Middle frontal gyrus (tissue), 1 donor: ENCODE results near the gene TIMM23.
"Not testable (repeated sequence)": the region's sequence is repeated elsewhere in the genome, so short reads cannot be mapped to it uniquely, and the experiment has no call there.

Source experiments
- DNase-seq: peaks from one replicate; pipeline ENCODE4 v3.0.0-alpha.2; 2015; ENCODE audit warnings: low spot score; ENCODE audit errors: extremely low spot score

The TIMM23 gene

DNA sequence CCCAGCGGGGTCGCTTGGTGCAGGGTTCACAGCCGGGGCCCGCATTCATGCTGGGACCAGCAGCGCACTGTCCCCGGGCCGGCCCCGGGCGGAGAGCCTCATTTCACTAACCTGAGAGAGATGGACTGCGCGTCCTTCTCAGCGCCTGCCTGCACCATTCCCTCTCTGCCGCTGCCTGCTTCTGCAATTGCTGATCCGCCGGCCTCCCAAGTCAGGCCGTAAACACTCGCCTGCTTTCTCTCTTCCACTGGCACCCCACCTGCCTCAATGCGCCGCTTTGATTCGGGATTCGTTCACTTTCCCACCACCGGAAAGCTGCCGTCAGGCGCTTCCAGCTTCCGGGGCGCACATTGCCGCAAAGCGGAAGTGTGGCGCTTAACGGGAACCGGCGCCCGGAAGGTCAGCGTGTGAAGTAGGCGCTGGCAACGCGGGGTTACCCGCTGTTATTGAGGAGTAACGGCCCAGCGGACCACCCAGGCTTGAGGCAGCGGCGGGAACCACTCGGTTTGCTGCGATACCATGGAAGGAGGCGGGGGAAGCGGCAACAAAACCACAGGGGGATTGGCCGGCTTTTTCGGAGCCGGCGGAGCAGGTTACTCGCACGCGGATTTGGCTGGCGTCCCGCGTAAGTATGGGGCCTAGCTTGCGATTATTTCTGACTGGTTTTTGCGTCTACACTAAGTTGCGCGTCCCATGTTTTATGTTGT, at the start of gene TIMM23:
TIMM23 (plus strand) TSS at position 384 of the 707 bp plus-strand sequence; CDS start at position 520, 136 bp downstream.
- peak; percentile 82 for DNase-seq

GRCh38 chr10:45926790-45927189, 45.5 kb upstream of the TIMM23 start:
- not testable (repeated sequence) for DNase-seq

DNA sequence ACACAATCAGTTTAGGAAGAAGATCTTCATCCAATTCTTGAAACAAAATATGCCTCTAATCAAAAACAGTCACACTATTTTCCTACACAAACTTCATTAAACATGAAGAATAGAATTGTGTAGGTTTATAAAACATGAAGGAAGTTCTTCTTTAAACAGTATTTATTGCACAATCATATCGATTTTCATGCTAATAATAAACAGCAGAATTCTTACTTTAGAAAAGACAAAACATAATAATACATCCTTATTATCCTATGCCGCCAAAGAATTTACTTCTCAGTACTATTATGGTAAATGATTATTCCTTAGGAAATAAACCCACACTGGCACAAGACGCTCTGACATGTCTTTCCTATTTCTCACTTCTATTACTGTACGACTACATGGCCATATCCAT, 41.0 kb upstream of the TIMM23 start:
- DNase-seq = not testable (repeated sequence)

- not testable (repeated sequence) for DNase-seq
These were observed 37.5 kb upstream of the TIMM23 start for GRCh38 chr10:45934788-45935187.

GRCh38 chr10:45939176-45939697, 33.1 kb upstream of the TIMM23 start:
- DNase-seq = not testable (repeated sequence)

- DNase-seq = not testable (repeated sequence)
These were observed 31.1 kb upstream of the TIMM23 start for GRCh38 chr10:45941196-45941595.

GRCh38 chr10:45945476-45945875, 26.8 kb upstream of the TIMM23 start:
- DNase-seq = not testable (repeated sequence)

GRCh38 chr10:45947363-45947762, 24.9 kb upstream of the TIMM23 start:
- DNase-seq = not testable (repeated sequence)

DNA sequence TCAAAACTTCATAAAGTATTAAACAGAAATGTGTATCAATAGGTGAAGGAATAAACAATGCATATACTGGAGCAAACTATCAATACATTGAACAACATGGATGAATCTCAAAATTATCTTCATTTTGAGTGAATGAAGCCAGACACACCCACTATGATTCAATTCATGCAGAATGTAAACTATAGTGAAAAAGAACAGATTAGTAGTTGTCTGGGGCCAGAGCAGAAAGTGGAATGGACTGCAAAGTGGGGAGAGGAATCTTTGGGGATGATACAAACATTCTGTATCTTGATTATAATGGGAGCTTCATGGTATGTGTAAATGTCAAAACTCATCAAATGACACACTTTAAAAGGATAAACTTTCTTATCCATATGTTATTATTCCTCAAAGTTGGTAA, 23.5 kb upstream of the TIMM23 start:
- not testable (repeated sequence) for DNase-seq

GRCh38 chr10:45954367-45954766, 17.9 kb upstream of the TIMM23 start:
- DNase-seq = not testable (repeated sequence)

DNA sequence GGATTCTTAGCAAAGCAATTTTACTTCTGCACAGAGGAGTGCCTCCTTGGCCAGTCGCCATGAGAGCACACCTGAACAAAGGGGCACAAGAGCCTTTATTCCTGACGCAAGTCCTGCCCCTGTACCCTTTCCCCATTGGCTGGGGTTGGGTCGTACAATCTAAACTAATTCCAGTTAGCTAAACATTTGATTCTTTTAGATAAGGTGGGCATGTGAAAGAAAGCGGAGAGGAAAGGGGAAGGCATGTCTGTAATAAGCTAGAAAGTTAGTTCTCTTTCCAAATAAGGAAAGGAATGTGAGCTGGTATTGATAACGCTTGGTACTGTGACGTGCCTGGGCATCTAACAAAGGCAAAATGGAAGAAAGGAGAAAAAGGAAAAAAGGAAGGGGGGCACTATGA, 15.7 kb upstream of the TIMM23 start:
- DNase-seq = not testable (repeated sequence)

DNA sequence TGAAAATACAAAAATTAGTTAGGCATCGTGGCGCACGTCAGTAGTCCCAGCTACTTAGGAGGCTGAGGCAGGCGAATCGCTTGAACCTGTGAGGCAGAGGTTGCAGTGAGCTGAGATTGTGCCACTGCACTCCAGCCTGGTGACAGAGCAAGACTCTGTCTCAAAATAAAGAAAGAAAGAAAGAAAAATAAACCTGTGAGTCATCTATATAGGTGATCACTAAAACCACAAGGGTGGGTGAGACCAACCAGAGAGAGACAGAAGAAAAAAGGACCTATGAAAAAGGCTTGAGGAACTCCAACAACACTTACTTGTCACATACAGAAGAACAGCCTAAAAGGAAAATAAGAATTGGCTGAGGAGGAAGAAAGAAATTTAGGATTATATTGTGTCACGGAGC, 14.4 kb upstream of the TIMM23 start:
- DNase-seq = not testable (repeated sequence)

GRCh38 chr10:45962686-45963452, 9.4 kb upstream of the TIMM23 start:
- not testable (repeated sequence) for DNase-seq

DNA sequence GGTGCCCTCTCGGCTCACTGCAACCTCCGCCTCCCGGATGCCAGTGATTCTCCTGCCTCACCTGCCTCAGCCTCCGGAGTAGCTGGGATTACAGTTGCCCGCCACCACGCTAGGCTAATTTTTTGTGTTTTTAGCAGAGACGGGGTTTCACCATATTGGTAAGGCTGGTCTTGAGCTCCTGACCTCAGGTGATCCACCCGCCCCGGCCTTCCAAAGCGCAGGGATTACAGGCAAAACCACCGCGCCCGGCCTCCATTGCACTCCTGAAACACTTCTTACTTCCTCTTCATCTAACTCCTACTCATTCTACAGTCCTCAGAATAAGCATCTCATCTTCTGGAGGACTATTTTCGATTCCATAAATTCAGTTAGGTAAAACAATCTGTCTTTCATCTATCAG, 1.3 kb upstream of the TIMM23 start:
- DNase-seq = not testable (repeated sequence)

DNA sequence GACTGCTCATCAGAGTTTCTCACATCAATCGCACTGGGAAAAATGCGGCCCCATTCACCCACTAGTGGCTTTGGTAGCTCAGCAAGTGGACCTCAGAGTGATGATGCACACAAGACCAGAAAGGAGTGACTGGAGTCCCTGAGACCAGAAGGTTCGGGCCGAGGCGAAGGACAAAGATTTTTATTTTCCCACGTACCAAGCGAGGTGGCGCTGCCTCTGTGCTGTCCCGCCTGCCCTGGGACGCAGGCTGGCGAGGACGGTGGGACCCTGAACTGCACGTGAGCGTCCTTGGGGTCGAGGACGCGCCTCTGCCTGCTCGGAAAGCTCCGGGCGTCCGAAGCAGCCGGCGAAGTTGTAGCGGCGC, 565 bp upstream of the TIMM23 start:
- DNase-seq = not testable (repeated sequence)

GRCh38 chr10:45972813-45973169, 502 bp downstream of the TIMM23 start:
- DNase-seq = not testable (repeated sequence)

- DNase-seq = not testable (repeated sequence)
These were observed 1.8 kb downstream of the TIMM23 start for GRCh38 chr10:45974041-45974440.

- not testable (repeated sequence) for DNase-seq
These were observed 6.3 kb downstream of the TIMM23 start for GRCh38 chr10:45978554-45978953.

DNA sequence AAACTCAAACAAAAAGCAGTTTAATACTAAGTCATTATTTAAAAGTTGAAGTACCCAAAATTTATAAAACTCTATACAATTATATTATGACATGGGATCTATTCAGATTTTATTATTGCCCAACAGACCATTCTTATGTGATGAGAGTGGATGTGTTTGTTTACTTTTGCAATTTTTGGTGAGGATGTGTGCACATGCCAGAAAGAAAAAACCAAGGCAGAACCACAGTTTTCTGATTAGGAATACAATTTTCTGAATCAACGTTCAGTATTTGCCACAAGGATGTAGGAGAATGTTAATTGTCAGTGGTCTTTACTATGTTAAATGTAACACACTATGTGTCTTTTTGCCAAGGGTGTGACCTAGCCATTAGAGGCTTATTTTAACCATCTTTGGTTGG, 9.1 kb downstream of the TIMM23 start:
- not testable (repeated sequence) for DNase-seq

GRCh38 chr10:45983538-45984186, 11.4 kb downstream of the TIMM23 start:
- not testable (repeated sequence) for DNase-seq

GRCh38 chr10:45984473-45984872, 12.2 kb downstream of the TIMM23 start:
- DNase-seq = not testable (repeated sequence)

GRCh38 chr10:45985590-45985989, 13.3 kb downstream of the TIMM23 start:
- DNase-seq = not testable (repeated sequence)
